Lower leg skin (tissue), 4 donors: ENCODE results near the gene PARD6A. TPM values are rescaled to one million over a fixed set of nuclear protein-coding genes. Genes with fewer than 3 reads are reported as not detected.

Experiments used
- DNase-seq, 2 donors: peaks; one replicate each; pipeline ENCODE4 v3.0.0-alpha.2; 2019; ENCODE audit warnings: low spot score in 2 of 2
- H3K4me3 ChIP-seq: fragments of 200-600 bp; sonication (generic); 2 replicates; pipeline ENCODE4 v1.5.1; 2017; ENCODE audit warnings: mild to moderate bottlenecking, low read depth; ENCODE audit not compliant: poor library complexity, severe bottlenecking
- POLR2A ChIP-seq, 2 donors: fragments of 450-650 bp; IDR thresholded peaks; one replicate each; pipeline ENCODE4 v1.6.1; 2016 to 2017; ENCODE audit warnings: antibody characterized with exemption in 2 of 2, mild to moderate bottlenecking in 1 of 2, moderate library complexity in 1 of 2
- WGBS, 2 donors: methylation state at CpG; one replicate each; pipeline ENCODE4 v1.1.5; 2018; 5-methylcytosine and 5-hydroxymethylcytosine counted together
- intact Hi-C: fragments of 100-400 bp; cut with DNase I; formaldehyde crosslinking; loops from one replicate; pipeline ENCODE4 v1.15.0; 2023; ENCODE audit warnings: low total_unique reads
- total RNA-seq, 4 donors: library from RNA; depleted of rRNA; stranded (reverse); fragments of >200 nt; gene quantifications; one replicate each; pipeline ENCODE4 v1.1.0, GENCODE V29; 2016
- TF ChIP-seq, protein P1 (sequence below), 3 donors: fragments of 450-650 bp; IDR thresholded peaks; one replicate each; pipeline ENCODE4 v1.5.1; 2016; ENCODE audit warnings: antibody characterized with exemption in 3 of 3, mild to moderate bottlenecking in 3 of 3, moderate library complexity in 2 of 3

The PARD6A gene
- total RNA-seq, 4 donors from 2014 or later = 2.1 to 3.5 (median 2.4) TPM

DNA sequence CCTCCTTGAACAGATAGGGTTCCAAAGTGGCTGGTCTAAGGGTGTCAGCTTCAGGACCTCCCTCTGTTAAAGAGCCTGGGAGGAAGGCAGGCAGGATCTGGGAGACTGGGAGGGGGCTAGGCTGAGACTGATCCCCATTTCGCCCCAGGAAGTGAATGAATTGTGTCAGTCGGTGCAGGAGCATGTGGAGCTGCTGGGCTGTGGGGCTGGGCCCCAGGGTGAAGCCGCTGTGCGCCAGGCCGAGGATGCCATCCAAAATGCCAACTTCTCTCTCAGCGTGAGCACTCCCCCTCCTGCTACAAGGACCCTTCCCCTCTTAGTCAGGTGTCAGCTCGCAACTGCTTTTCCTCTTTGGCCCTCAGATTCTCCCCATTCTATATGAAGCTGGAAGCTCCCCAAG lies 9.7 kb upstream of the PARD6A start:
- H3K4me3 ChIP-seq = no peak overlapping the region
- TF ChIP-seq, protein P1, sequence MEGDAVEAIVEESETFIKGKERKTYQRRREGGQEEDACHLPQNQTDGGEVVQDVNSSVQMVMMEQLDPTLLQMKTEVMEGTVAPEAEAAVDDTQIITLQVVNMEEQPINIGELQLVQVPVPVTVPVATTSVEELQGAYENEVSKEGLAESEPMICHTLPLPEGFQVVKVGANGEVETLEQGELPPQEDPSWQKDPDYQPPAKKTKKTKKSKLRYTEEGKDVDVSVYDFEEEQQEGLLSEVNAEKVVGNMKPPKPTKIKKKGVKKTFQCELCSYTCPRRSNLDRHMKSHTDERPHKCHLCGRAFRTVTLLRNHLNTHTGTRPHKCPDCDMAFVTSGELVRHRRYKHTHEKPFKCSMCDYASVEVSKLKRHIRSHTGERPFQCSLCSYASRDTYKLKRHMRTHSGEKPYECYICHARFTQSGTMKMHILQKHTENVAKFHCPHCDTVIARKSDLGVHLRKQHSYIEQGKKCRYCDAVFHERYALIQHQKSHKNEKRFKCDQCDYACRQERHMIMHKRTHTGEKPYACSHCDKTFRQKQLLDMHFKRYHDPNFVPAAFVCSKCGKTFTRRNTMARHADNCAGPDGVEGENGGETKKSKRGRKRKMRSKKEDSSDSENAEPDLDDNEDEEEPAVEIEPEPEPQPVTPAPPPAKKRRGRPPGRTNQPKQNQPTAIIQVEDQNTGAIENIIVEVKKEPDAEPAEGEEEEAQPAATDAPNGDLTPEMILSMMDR (IDR thresholded peaks at IDR 0.05) = no peak
- TF ChIP-seq POLR2A (IDR thresholded peaks at IDR 0.05) = no peak
- no peak for DNase-seq
- WGBS, 2 donors = 72 to 90% methylated on average over 5 to 7 of the region's 7 CpGs
- intact Hi-C loops = no loop called here

DNA sequence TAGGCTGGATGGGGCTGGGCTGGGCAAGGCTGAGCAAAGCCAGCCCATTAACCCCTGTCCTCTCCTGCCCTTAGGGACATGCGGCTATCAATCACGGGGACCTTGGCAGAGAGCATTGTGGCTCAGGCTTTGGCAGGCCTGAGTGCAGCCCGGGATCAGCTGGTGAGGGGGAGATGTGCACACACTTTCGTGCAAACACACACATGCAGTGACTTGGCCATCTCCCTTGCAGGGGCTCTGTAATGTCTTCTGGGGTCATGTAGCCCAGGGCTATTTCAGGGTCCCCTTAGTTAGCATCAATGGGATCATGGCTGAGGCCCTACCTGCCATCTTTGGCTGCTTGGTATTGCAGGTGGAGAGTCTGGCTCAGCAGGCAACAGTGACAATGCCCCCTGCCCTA lies 8.9 kb upstream of the PARD6A start:
- DNase-seq = no peak
- 85 to 100% methylated on average over 1 to 4 of the region's 4 CpGs for WGBS, 2 donors
- intact Hi-C loops = no loop called here

DNA sequence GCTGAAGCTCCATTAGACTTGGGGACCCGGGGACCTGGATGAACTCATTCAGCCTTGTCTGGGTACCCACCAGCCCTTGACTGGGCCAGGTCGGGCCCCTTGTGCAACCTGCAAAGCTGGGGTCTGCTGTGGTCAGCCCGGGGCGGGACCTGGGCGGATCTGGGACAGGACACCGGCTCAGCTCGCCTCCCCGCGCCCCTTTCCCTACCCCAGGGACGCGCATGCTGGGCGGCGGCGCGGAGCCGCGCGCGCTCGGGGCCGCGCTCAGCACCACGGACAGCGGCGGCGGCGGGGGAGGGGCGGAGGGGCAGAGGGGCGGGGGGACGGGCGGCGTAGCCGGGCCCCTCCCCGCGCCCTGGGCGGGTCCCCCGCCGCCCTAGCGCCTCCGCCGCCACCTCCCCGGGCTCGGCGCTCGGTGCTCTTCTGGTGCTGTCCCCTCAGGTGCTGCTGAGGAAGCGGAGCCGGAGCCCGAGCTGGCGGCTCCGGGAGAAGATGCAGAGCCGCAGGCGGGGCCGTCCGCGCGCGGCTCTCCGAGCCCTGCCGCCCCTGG lies 8.1 kb upstream of the PARD6A start:
- DNase-seq = no peak
- TF ChIP-seq POLR2A (IDR thresholded peaks at IDR 0.05) = no peak
- TF ChIP-seq, protein P1 (IDR thresholded peaks at IDR 0.05) = no peak
- intact Hi-C loops = no loop called here
- H3K4me3 ChIP-seq = no peak overlapping the region
- WGBS, 2 donors = 22% methylated on average over 2 of the region's 59 CpGs; no CpG with 5 or more reads in 1 of the 2 donors

More for the DNA sequence above, 8.9 kb upstream of the PARD6A start:
- no peak overlapping the region for H3K4me3 ChIP-seq
- TF ChIP-seq POLR2A (IDR thresholded peaks at IDR 0.05) = no peak
- TF ChIP-seq, protein P1 (IDR thresholded peaks at IDR 0.05) = no peak

DNA sequence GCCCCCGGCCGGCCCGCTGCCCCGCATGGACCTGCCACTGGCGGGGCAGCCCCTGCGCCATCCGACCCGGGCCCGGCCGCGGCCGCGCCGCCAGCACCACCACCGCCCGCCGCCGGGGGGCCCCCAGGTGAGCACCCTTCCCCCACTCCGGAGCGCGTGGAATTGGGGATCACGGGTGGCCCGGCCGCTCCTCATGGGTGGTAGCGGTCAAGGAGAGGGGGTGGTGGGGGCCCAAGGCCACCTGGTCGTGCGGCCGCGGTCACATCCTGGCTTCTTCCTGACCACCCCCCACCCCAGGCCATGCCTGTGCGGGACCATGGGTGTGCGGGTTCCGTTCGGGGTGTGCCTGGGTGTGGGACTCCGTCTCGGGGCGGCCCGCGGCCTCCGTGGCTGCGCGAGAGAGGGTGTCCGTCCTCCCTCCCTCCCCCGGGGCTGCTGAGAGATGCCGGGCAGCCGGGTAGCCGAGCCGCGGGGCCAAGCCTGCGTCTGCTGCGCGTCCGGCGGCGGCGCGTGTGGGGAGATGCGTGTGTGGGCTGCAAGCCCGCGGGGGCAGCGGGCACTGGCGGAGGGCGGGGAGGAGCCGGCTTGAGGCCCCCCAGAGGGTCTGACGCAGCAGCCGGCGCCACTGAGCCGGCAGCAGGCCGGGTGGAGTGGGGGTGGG lies 7.5 kb upstream of the PARD6A start:
- WGBS, 2 donors = 21 to 29% methylated on average over 21 to 22 of the region's 68 CpGs
- H3K4me3 ChIP-seq = no peak overlapping the region
- no peak for DNase-seq
- intact Hi-C loops = no loop called here
- no peak for TF ChIP-seq POLR2A (IDR thresholded peaks at IDR 0.05)
- TF ChIP-seq, protein P1 (IDR thresholded peaks at IDR 0.05) = no peak

DNA sequence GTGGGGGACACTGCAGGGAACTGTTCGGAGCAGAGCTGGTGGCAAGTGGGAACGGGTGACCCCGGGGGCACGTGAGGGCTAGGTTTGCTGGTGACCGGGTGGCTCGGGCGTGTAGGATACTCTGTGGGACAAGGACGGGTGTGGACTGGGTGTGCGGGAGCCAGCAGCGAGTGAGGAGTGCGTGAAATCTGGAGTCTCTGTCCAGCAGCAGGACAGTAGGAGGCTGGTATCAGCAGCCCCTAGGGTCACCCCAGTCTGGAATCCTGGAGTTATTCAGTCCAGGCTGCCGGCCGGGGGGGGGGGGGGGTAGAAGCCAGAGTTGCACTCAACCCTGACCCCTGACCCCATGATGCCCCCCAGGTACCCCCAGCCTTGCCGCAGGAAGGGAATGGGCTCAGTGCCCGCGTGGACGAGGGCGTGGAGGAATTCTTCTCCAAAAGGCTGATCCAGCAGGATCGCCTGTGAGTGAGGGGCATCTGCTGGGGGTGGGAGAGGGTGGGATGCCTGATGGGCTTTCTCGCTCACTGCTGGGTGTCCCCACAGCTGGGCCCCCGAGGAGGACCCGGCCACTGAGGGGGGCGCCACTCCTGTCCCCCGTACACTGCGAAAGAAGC lies 6.9 kb upstream of the PARD6A start:
- no peak overlapping the region for H3K4me3 ChIP-seq
- DNase-seq = no peak
- TF ChIP-seq, protein P1 (IDR thresholded peaks at IDR 0.05) = no peak
- no peak for TF ChIP-seq POLR2A (IDR thresholded peaks at IDR 0.05)
- intact Hi-C loops = no loop called here
- 21 to 37% methylated on average over 19 to 24 of the region's 25 CpGs for WGBS, 2 donors
